ENCODE results near the gene HOXC5. TPM values are rescaled to one million over a fixed set of nuclear protein-coding genes. Genes with fewer than 3 reads are reported as not detected.

Gene HOXC5
- total RNA-seq, 1 experiment from 2014 or later = 1.1 TPM

GRCh38 chr12:54066408-54066807 lies 33.6 kb downstream of the HOXC5 start:
- Histone ChIP-seq H3K4me2 (ENCODE audit: low read length) (no peak overlapping the region), H3K36me3 (ENCODE audit: control insufficient read depth in 1 of 2, insufficient read depth in 2 of 2, low read length in 2 of 2) (no peaks in the 10 kb centered on the region), H3K4me3 (replicated peaks in 1 of 2; ENCODE audit: low read depth in 1 of 2, low read length in 2 of 2) (no peak overlapping the region), H3K4me1 (ENCODE audit: control insufficient read depth in 1 of 2, insufficient read depth in 2 of 2, low read length in 2 of 2) (no peaks in the 10 kb centered on the region), H3K27me3 (ENCODE audit: insufficient read depth, low read length) (peaks cover 9% of the 10 kb centered on the region; the same call in 1 of the 2 replicates), H4K20me1 (ENCODE audit: insufficient read depth) (no peaks in the 10 kb centered on the region), H3K9ac (ENCODE audit: low read length) (no peak overlapping the region), H3K9me3 (ENCODE audit: control insufficient read depth in 1 of 2, insufficient read depth in 1 of 2, low read depth in 1 of 2, low read length in 2 of 2) (no peaks in the 10 kb centered on the region), H3K9me2 (ENCODE audit: insufficient read depth) (no peaks in the 10 kb centered on the region), H3K27ac (ENCODE audit: low read depth, low read length) (no peak overlapping the region), H2AFZ (ENCODE audit: low read depth, low read length, poor library complexity, severe bottlenecking) (no peak overlapping the region), H3K79me2 (ENCODE audit: insufficient read depth, low read length) (no peaks in the 10 kb centered on the region)
- no peak for DNase-seq (ENCODE audit: low read depth, low spot score)
- ATAC-seq = no peak
- BruUV-seq (replicated peaks) = no TSS peak
- ChIA-PET RAD21 (ENCODE audit: low non-redundant PET in 1 of 2, low total read pairs in 2 of 2, uncharacterized antibody in 2 of 2, unreplicated experiment in 2 of 2) (no interaction called here), POLR2A (no interaction called here), CTCF (no interaction called here)
- intact Hi-C loops (cut with micrococcal nuclease) = no loop called here
- TF ChIP-seq CEBPB (IDR thresholded peaks at IDR 0.05; ENCODE audit: low read depth) (no peak), CTCF (IDR thresholded peaks at IDR 0.05 in 2 of 3, conservative IDR thresholded peaks at IDR 0.05 in 1 of 3; ENCODE audit: borderline replicate concordance in 1 of 3, insufficient read depth in 1 of 3, low read depth in 2 of 3, low read length in 2 of 3) (no peak), EZH2phosphoT487 (IDR thresholded peaks at IDR 0.05; ENCODE audit: borderline replicate concordance) (no peak), CBX3 (IDR thresholded peaks at IDR 0.05; ENCODE audit: low read depth) (no peak), SP1 (IDR thresholded peaks at IDR 0.05; ENCODE audit: low read depth) (no peak), ELF1 (IDR thresholded peaks at IDR 0.05; ENCODE audit: borderline replicate concordance, low read depth) (no peak), REST (IDR thresholded peaks at IDR 0.05; ENCODE audit: low read depth) (no peak), ATF3 (IDR thresholded peaks at IDR 0.05) (no peak), MAX (IDR thresholded peaks at IDR 0.05) (no peak)

All from HCT116 (cell line).